Left hindlimb (tissue), 1 donor: Measurements from ENCODE around the gene TBC1D22B.
"Not testable (repeated sequence)": the region's sequence is repeated elsewhere in the genome, so short reads cannot be mapped to it uniquely, and the experiment has no call there.

Experiments
- DNase-seq: peaks from one replicate; pipeline ENCODE4 v3.0.0-alpha.2; 2018

The TBC1D22B gene

GRCh38 chr6:37324131-37325033 is 66.8 kb downstream of the TBC1D22B start:
- DNase-seq = no peak

DNA sequence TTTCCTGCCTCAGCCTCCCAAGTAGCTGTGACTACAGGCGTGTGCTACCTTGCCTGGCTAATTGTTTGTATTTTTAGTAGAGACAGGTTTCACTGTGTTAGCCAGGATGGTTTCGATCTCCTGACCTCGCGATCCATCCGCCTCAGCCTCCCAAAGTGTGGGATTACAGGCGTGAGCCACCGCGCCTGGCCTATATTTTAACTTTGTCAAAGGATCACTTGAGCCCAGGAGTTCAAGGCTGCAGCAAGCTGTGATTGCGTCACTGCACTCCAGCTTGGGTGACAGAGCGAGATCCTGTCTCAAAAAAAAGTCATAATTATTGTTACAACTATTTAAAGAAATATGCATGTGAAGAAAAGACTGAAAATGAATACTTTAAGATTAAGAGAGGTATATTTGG is 72.8 kb downstream of the TBC1D22B start:
- not testable (repeated sequence) for DNase-seq

- DNase-seq = no peak
Observed at GRCh38 chr6:37331047-37331446, 73.5 kb downstream of the TBC1D22B start.

GRCh38 chr6:37332894-37333293 is 75.3 kb downstream of the TBC1D22B start:
- DNase-seq = no peak

DNA sequence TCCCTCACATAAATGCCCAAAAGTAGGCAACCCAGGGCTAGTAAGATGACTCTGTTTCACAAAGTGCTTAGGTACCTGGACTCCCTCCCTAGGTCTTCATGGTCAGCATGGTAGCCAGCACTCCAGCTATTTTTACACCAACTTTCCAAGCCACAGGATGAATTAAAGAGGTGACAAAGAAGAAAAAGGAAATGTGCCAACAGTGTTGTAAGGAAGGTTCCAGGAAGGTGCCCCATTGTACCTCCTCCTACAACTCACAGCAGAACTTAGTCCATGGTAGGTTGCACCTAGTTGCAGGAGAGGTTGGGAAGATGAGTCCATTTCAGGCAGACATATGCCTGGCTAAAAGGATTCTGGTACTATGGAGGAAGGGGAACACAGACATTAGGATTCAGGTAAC is 76.5 kb downstream of the TBC1D22B start:
- no peak for DNase-seq

- DNase-seq = not testable (repeated sequence)
Observed at GRCh38 chr6:37338317-37338716, 80.7 kb downstream of the TBC1D22B start.

- no peak for DNase-seq
Observed at GRCh38 chr6:37338745-37339255, 81.2 kb downstream of the TBC1D22B start.

DNA sequence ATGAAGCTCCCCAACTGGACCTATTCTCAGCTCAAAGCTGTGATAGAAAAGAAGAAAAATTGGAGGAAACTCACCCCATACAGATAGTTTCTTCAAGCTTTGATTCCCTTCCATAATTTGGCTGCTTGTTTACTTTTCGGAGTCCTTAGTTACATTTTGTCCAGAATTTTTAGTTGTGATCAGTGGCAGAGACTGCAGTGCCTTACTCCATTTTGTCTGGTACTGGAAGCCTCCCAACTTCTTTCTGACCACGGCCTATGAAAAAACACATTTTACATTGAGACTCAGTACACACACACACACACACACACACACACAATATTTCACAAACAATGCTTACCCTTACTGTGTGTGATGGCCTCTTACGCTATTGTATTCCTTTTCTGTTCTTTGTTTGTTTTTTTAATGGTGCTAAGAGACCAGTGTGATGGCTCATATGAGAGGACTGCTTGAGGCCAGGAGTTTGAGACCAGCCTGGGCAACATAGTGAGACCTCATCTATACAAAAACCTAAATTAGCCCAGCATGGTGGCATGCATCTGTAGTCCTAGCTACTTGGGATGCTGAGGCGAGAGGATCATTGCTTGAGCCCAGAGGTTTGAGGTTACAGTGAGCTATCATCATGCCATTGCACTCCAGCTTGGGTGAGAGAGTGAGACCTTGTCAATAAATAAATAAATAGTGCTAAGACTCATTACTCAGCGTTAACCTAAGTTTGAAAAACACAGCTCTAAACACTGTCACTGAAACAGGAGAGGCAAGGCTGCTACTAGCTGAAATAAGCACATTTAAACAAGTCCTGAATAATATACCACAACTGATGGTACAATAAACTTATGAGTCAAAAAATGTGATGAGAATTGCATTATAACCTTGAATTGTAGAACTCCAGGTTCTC is 82.4 kb downstream of the TBC1D22B start:
- no peak for DNase-seq

GRCh38 chr6:37340639-37340943 is 83.0 kb downstream of the TBC1D22B start:
- no peak for DNase-seq

- DNase-seq = no peak
Observed at GRCh38 chr6:37343248-37343647, 85.7 kb downstream of the TBC1D22B start.

- DNase-seq = no peak
Observed at GRCh38 chr6:37344308-37344707, 86.7 kb downstream of the TBC1D22B start.

- DNase-seq = not testable (repeated sequence)
Observed at GRCh38 chr6:37345804-37346203, 88.2 kb downstream of the TBC1D22B start.

DNA sequence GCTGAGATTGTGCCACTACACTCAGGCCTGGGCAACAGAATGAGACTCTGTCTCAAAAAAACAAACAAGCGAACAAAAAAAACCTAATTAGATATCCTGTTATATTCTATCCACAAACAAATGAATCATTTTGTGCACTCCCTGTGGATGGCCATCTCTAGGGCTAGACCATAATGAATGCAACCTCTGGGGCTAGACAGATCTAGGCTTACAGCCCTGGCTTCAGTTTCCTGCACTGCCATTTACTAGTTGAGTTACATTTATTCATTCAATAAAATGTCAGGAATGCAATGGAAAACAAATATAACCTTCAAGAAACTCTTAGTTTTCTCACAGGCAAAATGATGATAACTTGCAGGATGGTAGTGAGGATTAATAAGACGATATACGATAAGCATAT is 89.6 kb downstream of the TBC1D22B start:
- no peak for DNase-seq

DNA sequence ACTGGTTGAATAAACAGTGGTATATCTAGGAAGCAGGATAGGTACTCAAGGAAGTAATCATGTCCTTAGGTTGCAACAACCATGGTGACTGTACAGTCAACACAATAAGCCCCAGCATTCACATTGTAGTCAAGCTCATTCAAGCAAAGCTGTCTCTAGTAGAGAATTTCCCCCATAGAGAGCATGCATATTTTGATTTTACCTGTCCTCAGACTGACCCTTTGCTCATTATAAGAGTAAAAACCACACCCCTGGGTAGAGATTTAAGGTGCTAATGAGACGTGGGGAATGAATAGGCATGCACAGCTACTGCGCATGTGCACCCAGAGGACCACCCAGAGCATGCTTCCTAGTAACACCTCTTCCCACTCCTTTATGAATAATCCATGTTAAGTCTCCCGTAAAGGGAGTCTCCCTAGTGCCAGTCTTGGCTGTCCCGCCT is 90.1 kb downstream of the TBC1D22B start:
- DNase-seq = no peak

DNA sequence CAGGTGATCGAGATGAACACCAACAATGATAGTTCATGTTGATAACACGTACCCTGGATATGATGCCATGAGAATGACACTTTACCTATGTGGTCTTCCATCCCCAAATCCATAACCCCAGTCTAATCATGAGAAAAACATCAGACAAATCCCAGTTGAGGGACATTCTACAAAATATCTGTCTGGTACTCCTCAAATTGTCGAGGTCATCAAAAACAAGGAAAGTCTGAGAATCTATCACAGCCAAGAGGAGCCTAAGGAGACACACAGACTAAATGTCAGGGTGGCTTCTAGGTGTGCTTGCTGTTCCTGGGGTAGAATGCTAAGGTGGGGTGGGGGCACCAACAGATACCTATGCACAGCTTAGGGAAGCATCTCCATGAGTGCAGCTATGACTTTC is 93.5 kb downstream of the TBC1D22B start:
- no peak for DNase-seq

- DNase-seq = no peak
Observed at GRCh38 chr6:37352384-37352783, 94.8 kb downstream of the TBC1D22B start.

DNA sequence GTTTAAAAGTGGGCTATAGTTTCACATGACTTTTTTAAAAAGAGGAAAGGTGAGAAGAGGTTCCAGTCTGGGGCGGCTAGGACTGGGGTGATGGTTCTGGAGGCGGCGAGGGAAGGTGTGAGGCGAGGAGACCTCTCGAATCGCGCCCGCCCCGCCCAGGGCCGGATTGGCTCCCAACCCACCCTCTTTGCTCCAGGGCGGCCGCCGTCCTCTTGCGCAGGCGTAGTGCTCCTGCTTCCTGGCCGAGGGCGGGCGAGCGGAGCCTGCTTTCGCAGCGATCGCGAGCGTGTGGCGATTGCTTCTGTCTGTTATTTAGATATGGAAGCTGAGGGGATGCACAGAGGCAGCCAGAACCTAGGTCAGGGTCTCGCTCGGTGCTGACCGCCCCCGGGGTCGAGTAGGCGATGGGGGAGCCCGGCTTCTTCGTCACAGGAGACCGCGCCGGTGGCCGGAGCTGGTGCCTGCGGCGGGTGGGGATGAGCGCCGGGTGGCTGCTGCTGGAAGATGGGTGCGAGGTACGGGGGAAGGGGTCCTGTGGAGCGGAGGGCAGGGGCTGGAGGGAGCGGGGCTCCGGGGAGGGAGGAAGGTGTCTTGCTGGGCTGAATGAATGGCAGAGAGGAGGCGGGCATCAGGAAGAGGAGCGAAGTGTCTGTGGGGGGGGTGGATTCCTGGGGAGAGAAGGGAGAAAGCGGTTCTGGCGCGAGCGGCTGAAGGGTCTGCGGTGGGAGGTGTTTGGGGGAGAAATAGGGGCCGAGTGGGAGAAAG is 96.4 kb downstream of the TBC1D22B start, which contains the start of gene RNF8:
Gene RNF8, plus strand, starts transcription at position 223 of the 765 bp plus-strand sequence. Its CDS starts 182 bp downstream, at position 405.
- peak; percentile 92 for DNase-seq

DNA sequence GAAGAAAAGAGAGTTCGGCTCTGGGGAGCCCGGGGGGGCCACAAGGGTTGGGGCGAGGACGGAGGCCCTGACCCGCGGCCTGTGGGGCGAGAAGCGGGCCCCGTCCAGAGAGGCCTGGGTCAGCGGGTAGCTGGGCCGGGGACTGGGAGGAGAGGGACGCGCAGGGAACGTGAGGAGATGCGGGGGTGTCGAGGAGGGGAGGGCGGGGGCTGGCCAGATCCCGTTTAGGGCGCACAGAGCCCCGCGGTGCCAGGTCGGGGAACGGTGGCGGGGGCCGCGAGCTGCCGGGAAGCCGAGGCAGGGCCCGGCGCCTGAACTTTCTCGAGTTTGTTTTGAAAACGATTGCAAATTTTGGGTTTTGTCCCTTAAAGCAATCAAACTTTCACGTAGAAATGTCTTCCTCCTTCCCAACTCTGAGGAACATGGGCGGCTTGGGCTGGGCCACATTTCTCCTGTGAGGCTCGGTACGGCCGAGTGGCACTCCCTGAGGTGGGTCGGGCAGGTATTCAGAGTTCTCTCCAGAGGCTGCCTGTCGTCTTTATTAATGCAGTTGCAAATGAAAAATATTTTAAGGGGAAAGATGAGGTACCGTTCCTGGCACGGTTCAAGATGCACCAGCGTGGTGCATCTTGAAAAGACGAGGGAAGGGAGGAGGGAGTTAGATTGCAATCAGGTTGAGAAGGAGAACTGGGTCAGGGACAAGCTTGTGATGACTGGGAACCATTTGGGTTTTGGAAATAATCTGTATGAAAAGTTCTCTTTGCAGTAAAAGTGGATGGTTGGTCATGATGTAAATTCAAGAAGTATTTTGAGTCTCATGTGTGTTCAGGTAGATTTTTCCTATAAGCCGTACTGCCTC is 97.2 kb downstream of the TBC1D22B start:
- no peak for DNase-seq

DNA sequence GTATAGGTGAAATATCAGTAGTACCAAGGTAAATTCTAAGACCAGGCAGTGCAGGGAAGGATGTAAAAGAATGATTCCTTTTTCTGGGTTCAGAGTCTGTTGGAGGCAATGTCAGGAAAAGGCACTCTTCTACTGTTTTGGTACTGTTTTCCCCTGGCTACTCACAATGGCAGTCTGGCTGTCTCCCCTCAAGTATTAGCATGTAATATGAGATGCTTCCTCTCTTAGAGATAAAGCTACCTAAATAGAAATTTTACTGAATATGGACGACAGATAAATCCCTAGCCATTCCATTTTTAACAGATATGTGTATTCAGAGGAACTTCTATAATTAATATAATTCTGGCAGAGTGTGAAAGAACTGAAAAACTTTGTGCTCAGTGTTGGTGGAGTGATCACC is 99.7 kb downstream of the TBC1D22B start:
- DNase-seq = no peak

GRCh38 chr6:37357860-37358259 is 100.3 kb downstream of the TBC1D22B start:
- DNase-seq = no peak

DNA sequence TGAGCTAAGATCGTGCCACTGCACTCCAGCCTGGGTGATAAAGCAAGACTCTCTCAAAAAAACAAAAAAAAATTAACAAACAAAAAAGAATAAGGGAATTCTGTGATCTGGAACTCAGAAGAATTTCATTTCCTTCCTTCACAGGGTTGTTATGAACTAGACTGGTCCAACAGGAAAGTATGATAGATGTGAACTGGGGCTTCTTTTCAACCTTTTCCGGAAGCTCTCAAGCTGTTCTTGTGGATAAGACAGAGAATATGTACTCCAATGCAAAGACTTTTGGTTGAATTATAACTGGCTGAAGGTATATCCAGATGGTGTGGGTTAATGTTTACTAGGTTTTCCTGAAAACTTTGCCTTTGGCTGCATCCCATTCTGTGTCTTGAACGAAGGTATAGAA is 101.5 kb downstream of the TBC1D22B start:
- DNase-seq = no peak
